HEK293 (cell line): ENCODE results near the gene ELAPOR1.

Source experiments
- KLF16 ChIP-seq: fragments of 450-650 bp; formaldehyde crosslinking; IDR thresholded peaks from 2 replicates; pipeline ENCODE4 v1.5.1; 2017; ENCODE audit warnings: missing biosample characterization, missing genetic modification characterization
- ZFP3 ChIP-seq: fragments of 450-650 bp; formaldehyde crosslinking; IDR thresholded peaks from 2 replicates; pipeline ENCODE4 v1.5.1; 2016; ENCODE audit warnings: low read depth, missing biosample characterization, missing genetic modification characterization
- ZFP69B ChIP-seq: fragments of 450-650 bp; formaldehyde crosslinking; IDR thresholded peaks from 2 replicates; pipeline ENCODE4 v1.5.1; 2016; ENCODE audit warnings: missing biosample characterization, missing genetic modification characterization
- ZNF133 ChIP-seq: fragments of 450-650 bp; formaldehyde crosslinking; IDR thresholded peaks from 2 replicates; pipeline ENCODE4 v1.5.1; 2016; ENCODE audit warnings: missing biosample characterization, missing genetic modification characterization
- ZNF184 ChIP-seq: fragments of 450-650 bp; IDR thresholded peaks from 2 replicates; pipeline ENCODE4 v1.5.1; 2018; ENCODE audit warnings: missing biosample characterization, mild to moderate bottlenecking, missing genetic modification characterization
- ZNF202 ChIP-seq: fragments of 450-650 bp; formaldehyde crosslinking; IDR thresholded peaks from 2 replicates; pipeline ENCODE4 v1.5.1; 2016; ENCODE audit warnings: missing biosample characterization, missing genetic modification characterization, borderline replicate concordance
- ZNF214 ChIP-seq: fragments of 450-650 bp; formaldehyde crosslinking; IDR thresholded peaks from 2 replicates; pipeline ENCODE4 v1.5.1; 2017; ENCODE audit warnings: missing biosample characterization, mild to moderate bottlenecking, missing genetic modification characterization, borderline replicate concordance
- ZNF549 ChIP-seq: fragments of 450-650 bp; IDR thresholded peaks from 2 replicates; pipeline ENCODE4 v1.5.1; 2018; ENCODE audit warnings: missing biosample characterization, missing genetic modification characterization, mild to moderate bottlenecking, inconsistent platforms, moderate library complexity
- ZNF660 ChIP-seq: fragments of 450-650 bp; IDR thresholded peaks from 2 replicates; pipeline ENCODE4 v1.5.1; 2018; ENCODE audit warnings: missing biosample characterization, mild to moderate bottlenecking, missing genetic modification characterization
- ZNF777 ChIP-seq: fragments of 450-650 bp; formaldehyde crosslinking; IDR thresholded peaks from 2 replicates; pipeline ENCODE4 v1.5.1; 2017; ENCODE audit warnings: missing biosample characterization, missing genetic modification characterization, borderline replicate concordance
- TF ChIP-seq, protein P1 (sequence below): fragments of 450-650 bp; formaldehyde crosslinking; IDR thresholded peaks from 2 replicates; pipeline ENCODE4 v1.5.1; 2017; ENCODE audit warnings: missing biosample characterization, missing genetic modification characterization
- TF ChIP-seq, protein P2 (sequence below): fragments of 450-650 bp; formaldehyde crosslinking; IDR thresholded peaks from 2 replicates; pipeline ENCODE4 v1.5.1; 2016; ENCODE audit warnings: missing biosample characterization, missing genetic modification characterization
- TF ChIP-seq, protein P3 (sequence below): fragments of 450-650 bp; formaldehyde crosslinking; IDR thresholded peaks from 2 replicates; pipeline ENCODE4 v1.5.1; 2016; ENCODE audit warnings: missing biosample characterization, missing genetic modification characterization
- TF ChIP-seq, protein P4 (sequence below): fragments of 450-650 bp; formaldehyde crosslinking; IDR thresholded peaks from 2 replicates; pipeline ENCODE4 v1.5.1; 2017; ENCODE audit warnings: missing biosample characterization, missing genetic modification characterization

DNA sequence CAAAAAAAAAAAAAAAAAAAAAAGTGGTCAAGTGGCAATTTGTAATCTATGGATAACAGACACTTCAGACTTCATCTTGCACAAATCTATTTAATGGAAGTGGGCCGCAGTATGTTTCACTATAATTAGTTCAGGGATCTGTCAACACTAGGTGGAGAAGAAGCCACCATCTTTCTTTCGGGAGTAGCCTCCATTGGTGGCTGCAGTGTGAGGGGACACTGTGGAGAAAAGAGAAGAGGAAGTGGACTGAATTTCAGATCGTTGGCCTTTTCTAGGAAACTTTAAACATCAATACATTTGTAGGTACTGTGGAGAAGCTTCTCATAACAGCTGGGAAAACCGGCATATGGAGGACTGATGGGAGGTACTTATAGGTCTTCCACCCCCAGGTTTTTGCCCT lies 8.0 kb upstream of the ELAPOR1 start:
- TF ChIP-seq, protein P1, sequence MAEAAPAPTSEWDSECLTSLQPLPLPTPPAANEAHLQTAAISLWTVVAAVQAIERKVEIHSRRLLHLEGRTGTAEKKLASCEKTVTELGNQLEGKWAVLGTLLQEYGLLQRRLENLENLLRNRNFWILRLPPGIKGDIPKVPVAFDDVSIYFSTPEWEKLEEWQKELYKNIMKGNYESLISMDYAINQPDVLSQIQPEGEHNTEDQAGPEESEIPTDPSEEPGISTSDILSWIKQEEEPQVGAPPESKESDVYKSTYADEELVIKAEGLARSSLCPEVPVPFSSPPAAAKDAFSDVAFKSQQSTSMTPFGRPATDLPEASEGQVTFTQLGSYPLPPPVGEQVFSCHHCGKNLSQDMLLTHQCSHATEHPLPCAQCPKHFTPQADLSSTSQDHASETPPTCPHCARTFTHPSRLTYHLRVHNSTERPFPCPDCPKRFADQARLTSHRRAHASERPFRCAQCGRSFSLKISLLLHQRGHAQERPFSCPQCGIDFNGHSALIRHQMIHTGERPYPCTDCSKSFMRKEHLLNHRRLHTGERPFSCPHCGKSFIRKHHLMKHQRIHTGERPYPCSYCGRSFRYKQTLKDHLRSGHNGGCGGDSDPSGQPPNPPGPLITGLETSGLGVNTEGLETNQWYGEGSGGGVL (tag by site-specific recombination): no peak
- no peak for TF ChIP-seq ZNF133 (tag by site-specific recombination)
- no peak for TF ChIP-seq ZNF214 (tag by site-specific recombination)
- no peak for TF ChIP-seq ZNF184 (tag by site-specific recombination)
- TF ChIP-seq ZFP69B (tag by site-specific recombination): no peak
- TF ChIP-seq, protein P2, sequence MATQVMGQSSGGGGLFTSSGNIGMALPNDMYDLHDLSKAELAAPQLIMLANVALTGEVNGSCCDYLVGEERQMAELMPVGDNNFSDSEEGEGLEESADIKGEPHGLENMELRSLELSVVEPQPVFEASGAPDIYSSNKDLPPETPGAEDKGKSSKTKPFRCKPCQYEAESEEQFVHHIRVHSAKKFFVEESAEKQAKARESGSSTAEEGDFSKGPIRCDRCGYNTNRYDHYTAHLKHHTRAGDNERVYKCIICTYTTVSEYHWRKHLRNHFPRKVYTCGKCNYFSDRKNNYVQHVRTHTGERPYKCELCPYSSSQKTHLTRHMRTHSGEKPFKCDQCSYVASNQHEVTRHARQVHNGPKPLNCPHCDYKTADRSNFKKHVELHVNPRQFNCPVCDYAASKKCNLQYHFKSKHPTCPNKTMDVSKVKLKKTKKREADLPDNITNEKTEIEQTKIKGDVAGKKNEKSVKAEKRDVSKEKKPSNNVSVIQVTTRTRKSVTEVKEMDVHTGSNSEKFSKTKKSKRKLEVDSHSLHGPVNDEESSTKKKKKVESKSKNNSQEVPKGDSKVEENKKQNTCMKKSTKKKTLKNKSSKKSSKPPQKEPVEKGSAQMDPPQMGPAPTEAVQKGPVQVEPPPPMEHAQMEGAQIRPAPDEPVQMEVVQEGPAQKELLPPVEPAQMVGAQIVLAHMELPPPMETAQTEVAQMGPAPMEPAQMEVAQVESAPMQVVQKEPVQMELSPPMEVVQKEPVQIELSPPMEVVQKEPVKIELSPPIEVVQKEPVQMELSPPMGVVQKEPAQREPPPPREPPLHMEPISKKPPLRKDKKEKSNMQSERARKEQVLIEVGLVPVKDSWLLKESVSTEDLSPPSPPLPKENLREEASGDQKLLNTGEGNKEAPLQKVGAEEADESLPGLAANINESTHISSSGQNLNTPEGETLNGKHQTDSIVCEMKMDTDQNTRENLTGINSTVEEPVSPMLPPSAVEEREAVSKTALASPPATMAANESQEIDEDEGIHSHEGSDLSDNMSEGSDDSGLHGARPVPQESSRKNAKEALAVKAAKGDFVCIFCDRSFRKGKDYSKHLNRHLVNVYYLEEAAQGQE (tag by site-specific recombination): no peak
- TF ChIP-seq ZNF660 (tag by site-specific recombination): no peak
- TF ChIP-seq ZFP3 (tag by site-specific recombination): no peak
- TF ChIP-seq, protein P3, sequence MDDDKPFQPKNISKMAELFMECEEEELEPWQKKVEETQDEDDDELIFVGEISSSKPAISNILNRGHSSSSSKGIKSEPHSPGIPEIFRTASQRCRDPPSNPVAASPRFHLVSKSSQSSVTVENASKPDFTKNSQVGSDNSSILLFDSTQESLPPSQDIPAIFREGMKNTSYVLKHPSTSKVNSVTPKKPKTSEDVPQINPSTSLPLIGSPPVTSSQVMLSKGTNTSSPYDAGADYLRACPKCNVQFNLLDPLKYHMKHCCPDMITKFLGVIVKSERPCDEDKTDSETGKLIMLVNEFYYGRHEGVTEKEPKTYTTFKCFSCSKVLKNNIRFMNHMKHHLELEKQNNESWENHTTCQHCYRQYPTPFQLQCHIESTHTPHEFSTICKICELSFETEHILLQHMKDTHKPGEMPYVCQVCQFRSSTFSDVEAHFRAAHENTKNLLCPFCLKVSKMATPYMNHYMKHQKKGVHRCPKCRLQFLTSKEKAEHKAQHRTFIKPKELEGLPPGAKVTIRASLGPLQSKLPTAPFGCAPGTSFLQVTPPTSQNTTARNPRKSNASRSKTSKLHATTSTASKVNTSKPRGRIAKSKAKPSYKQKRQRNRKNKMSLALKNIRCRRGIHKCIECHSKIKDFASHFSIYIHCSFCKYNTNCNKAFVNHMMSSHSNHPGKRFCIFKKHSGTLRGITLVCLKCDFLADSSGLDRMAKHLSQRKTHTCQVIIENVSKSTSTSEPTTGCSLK: no peak
- no peak for TF ChIP-seq ZNF202
- TF ChIP-seq KLF16: no peak
- TF ChIP-seq ZNF777 (tag by site-specific recombination): no peak
- no peak for TF ChIP-seq ZNF549
- TF ChIP-seq, protein P4, sequence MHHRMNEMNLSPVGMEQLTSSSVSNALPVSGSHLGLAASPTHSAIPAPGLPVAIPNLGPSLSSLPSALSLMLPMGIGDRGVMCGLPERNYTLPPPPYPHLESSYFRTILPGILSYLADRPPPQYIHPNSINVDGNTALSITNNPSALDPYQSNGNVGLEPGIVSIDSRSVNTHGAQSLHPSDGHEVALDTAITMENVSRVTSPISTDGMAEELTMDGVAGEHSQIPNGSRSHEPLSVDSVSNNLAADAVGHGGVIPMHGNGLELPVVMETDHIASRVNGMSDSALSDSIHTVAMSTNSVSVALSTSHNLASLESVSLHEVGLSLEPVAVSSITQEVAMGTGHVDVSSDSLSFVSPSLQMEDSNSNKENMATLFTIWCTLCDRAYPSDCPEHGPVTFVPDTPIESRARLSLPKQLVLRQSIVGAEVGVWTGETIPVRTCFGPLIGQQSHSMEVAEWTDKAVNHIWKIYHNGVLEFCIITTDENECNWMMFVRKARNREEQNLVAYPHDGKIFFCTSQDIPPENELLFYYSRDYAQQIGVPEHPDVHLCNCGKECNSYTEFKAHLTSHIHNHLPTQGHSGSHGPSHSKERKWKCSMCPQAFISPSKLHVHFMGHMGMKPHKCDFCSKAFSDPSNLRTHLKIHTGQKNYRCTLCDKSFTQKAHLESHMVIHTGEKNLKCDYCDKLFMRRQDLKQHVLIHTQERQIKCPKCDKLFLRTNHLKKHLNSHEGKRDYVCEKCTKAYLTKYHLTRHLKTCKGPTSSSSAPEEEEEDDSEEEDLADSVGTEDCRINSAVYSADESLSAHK (tag by site-specific recombination): no peak
